Measurements from ENCODE around the gene KCNF1.
A peak's percentile ranks its signal among the peaks of the same experiment; 100 is the strongest.

The KCNF1 gene

GRCh38 chr2:10922307-10923007 is 10.7 kb downstream of the KCNF1 start:
- Histone ChIP-seq H3K36me3 (replicated peaks in 1 of 2; ENCODE audit: control insufficient read depth in 2 of 2, insufficient read depth in 2 of 2, low read length in 2 of 2) (no peaks in the 10 kb centered on the region), H3K79me1 (ENCODE audit: low read depth, low read length) (no peaks in the 10 kb centered on the region), H4K91ac (ENCODE audit: low read depth, low read length, poor library complexity) (no peak overlapping the region), H2BK15ac (ENCODE audit: low read length) (peak overlapping the region; percentile 22), H2AFZ (ENCODE audit: low read length) (no peak overlapping the region), H3K23ac (ENCODE audit: low read depth, low read length, poor library complexity) (peak overlapping the region; percentile 25), H3K4me3 (ENCODE audit: low read length in 2 of 2) (no peak overlapping the region), H3K18ac (ENCODE audit: low read length) (peak overlapping the region; percentile 74), H3K27me3 (ENCODE audit: control insufficient read depth in 3 of 3, insufficient read depth in 3 of 3, low read depth in 1 of 3, low read length in 3 of 3) (peaks cover 0 to 9% (median 2%) of the 10 kb centered on the region in 3 experiments), H3K9me3 (replicated peaks in 1 of 2; ENCODE audit: control insufficient read depth in 2 of 2, insufficient read depth in 1 of 2, low read depth in 1 of 2, low read length in 2 of 2) (no peaks in the 10 kb centered on the region), H3K14ac (ENCODE audit: low read length) (peak overlapping the region; percentile 65), H4K8ac (ENCODE audit: low read depth, low read length) (no peak overlapping the region), H3K4me1 (ENCODE audit: control insufficient read depth in 2 of 2, insufficient read depth in 1 of 2, low read depth in 1 of 2, low read length in 2 of 2) (peaks cover 3 to 4% of the 10 kb centered on the region in 2 donors), H3K4me2 (ENCODE audit: insufficient read depth, low read length, poor library complexity, severe bottlenecking) (no peak overlapping the region), H2BK5ac (ENCODE audit: low read length) (no peak overlapping the region), H2BK120ac (ENCODE audit: low read depth, low read length) (no peak overlapping the region), H2AK5ac (ENCODE audit: low read depth, low read length) (peak overlapping the region; percentile 51), H3K27ac (replicated peaks; ENCODE audit: low read length) (no peak overlapping the region), H2BK12ac (ENCODE audit: low read length) (no peak overlapping the region), H3K4ac (ENCODE audit: low read length) (no peak overlapping the region), H3K9ac (ENCODE audit: low read depth, low read length, poor library complexity) (peak overlapping the region; percentile 26)
- WGBS, 2 donors (ENCODE audit: extremely low coverage in 2 of 2, insufficient read length in 2 of 2, insufficient replicate concordance in 1 of 2), result no CpG with 5 or more reads among the region's 20 CpGs
- DNase-seq (ENCODE audit: low spot score), result no peak

DNA sequence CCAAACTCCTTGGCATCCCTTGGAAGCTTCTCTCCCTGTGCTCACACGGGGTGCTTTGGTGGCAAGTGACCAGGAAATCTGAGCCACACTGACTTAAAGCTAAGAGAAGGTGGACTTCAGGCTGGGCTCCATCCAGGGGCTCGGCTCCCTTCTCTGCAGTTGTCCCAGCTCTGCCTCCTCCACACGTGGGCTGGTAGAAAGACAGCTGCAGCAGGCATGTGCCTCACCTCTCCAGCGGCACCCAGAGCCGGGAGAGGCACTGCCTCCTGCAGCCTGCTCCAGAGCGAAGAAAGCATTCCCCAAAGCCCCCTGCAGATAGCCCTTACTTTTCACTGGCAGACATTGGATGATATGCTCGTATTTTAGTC is 11.3 kb downstream of the KCNF1 start:
- H3K14ac ChIP-seq (ENCODE audit: low read length), result no peak overlapping the region
- no peak overlapping the region for H3K18ac ChIP-seq (ENCODE audit: low read length)
- no peak overlapping the region for H3K4ac ChIP-seq (ENCODE audit: low read length)
- H3K27ac ChIP-seq (replicated peaks; ENCODE audit: low read length), result no peak overlapping the region
- WGBS, 2 donors (ENCODE audit: extremely low coverage in 2 of 2, insufficient read length in 2 of 2, insufficient replicate concordance in 1 of 2), result no CpG with 5 or more reads among the region's 7 CpGs
- H2AFZ ChIP-seq (ENCODE audit: low read length), result no peak overlapping the region
- no peak overlapping the region for H2BK120ac ChIP-seq (ENCODE audit: low read depth, low read length)
- no peak overlapping the region for H3K9ac ChIP-seq (ENCODE audit: low read depth, low read length, poor library complexity)
- H2BK15ac ChIP-seq (ENCODE audit: low read length), result no peak overlapping the region
- H3K4me3 ChIP-seq (ENCODE audit: low read length in 2 of 2), result no peak overlapping the region
- H3K4me2 ChIP-seq (ENCODE audit: insufficient read depth, low read length, poor library complexity, severe bottlenecking), result no peak overlapping the region
- H3K79me1 ChIP-seq (ENCODE audit: low read depth, low read length), result no peaks in the 10 kb centered on the region
- H2BK12ac ChIP-seq (ENCODE audit: low read length), result no peak overlapping the region
- peak overlapping the region; percentile 17 for H3K23ac ChIP-seq (ENCODE audit: low read depth, low read length, poor library complexity)
- no peaks in the 10 kb centered on the region for H3K9me3 ChIP-seq (replicated peaks in 1 of 2; ENCODE audit: control insufficient read depth in 2 of 2, insufficient read depth in 1 of 2, low read depth in 1 of 2, low read length in 2 of 2)
- no peak for DNase-seq (ENCODE audit: low spot score)
- no peak overlapping the region for H2BK5ac ChIP-seq (ENCODE audit: low read length)
- H3K4me1 ChIP-seq (ENCODE audit: control insufficient read depth in 2 of 2, insufficient read depth in 1 of 2, low read depth in 1 of 2, low read length in 2 of 2), result peaks cover 3 to 4% of the 10 kb centered on the region in 2 donors
- H2AK5ac ChIP-seq (ENCODE audit: low read depth, low read length), result peak overlapping the region; percentile 49
- H4K8ac ChIP-seq (ENCODE audit: low read depth, low read length), result no peak overlapping the region
- peaks cover 0 to 9% (median 2%) of the 10 kb centered on the region in 3 experiments for H3K27me3 ChIP-seq (ENCODE audit: control insufficient read depth in 3 of 3, insufficient read depth in 3 of 3, low read depth in 1 of 3, low read length in 3 of 3)
- H4K91ac ChIP-seq (ENCODE audit: low read depth, low read length, poor library complexity), result no peak overlapping the region
- H3K36me3 ChIP-seq (replicated peaks in 1 of 2; ENCODE audit: control insufficient read depth in 2 of 2, insufficient read depth in 2 of 2, low read length in 2 of 2), result no peaks in the 10 kb centered on the region

- Histone ChIP-seq H3K9me3 (replicated peaks in 1 of 2; ENCODE audit: control insufficient read depth in 2 of 2, insufficient read depth in 1 of 2, low read depth in 1 of 2, low read length in 2 of 2) (no peaks in the 10 kb centered on the region), H3K4ac (ENCODE audit: low read length) (no peak overlapping the region), H3K79me1 (ENCODE audit: low read depth, low read length) (no peaks in the 10 kb centered on the region), H3K4me3 (ENCODE audit: low read length in 2 of 2) (no peak overlapping the region), H2AK5ac (ENCODE audit: low read depth, low read length) (peak overlapping the region; percentile 17), H3K27me3 (ENCODE audit: control insufficient read depth in 3 of 3, insufficient read depth in 3 of 3, low read depth in 1 of 3, low read length in 3 of 3) (peaks cover 0 to 9% (median 2%) of the 10 kb centered on the region in 3 experiments), H3K9ac (ENCODE audit: low read depth, low read length, poor library complexity) (no peak overlapping the region), H2BK120ac (ENCODE audit: low read depth, low read length) (no peak overlapping the region), H3K18ac (ENCODE audit: low read length) (no peak overlapping the region), H2BK5ac (ENCODE audit: low read length) (no peak overlapping the region), H3K4me2 (ENCODE audit: insufficient read depth, low read length, poor library complexity, severe bottlenecking) (no peak overlapping the region), H4K91ac (ENCODE audit: low read depth, low read length, poor library complexity) (no peak overlapping the region), H3K4me1 (ENCODE audit: control insufficient read depth in 2 of 2, insufficient read depth in 1 of 2, low read depth in 1 of 2, low read length in 2 of 2) (peaks cover 3 to 4% of the 10 kb centered on the region in 2 donors), H2AFZ (ENCODE audit: low read length) (no peak overlapping the region), H3K14ac (ENCODE audit: low read length) (no peak overlapping the region), H4K8ac (ENCODE audit: low read depth, low read length) (no peak overlapping the region), H2BK12ac (ENCODE audit: low read length) (no peak overlapping the region), H2BK15ac (ENCODE audit: low read length) (no peak overlapping the region), H3K36me3 (replicated peaks in 1 of 2; ENCODE audit: control insufficient read depth in 2 of 2, insufficient read depth in 2 of 2, low read length in 2 of 2) (no peaks in the 10 kb centered on the region), H3K27ac (replicated peaks; ENCODE audit: low read length) (no peak overlapping the region), H3K23ac (ENCODE audit: low read depth, low read length, poor library complexity) (no peak overlapping the region)
- DNase-seq (ENCODE audit: low spot score), result no peak
- WGBS, 2 donors (ENCODE audit: extremely low coverage in 2 of 2, insufficient read length in 2 of 2, insufficient replicate concordance in 1 of 2), result no CpG with 5 or more reads among the region's 6 CpGs
Observed at GRCh38 chr2:10923965-10924364, 12.2 kb downstream of the KCNF1 start.

GRCh38 chr2:10924441-10924840 is 12.7 kb downstream of the KCNF1 start:
- Histone ChIP-seq H2BK120ac (ENCODE audit: low read depth, low read length) (no peak overlapping the region), H3K23ac (ENCODE audit: low read depth, low read length, poor library complexity) (no peak overlapping the region), H3K4me3 (ENCODE audit: low read length in 2 of 2) (no peak overlapping the region), H3K4me1 (ENCODE audit: control insufficient read depth in 2 of 2, insufficient read depth in 1 of 2, low read depth in 1 of 2, low read length in 2 of 2) (peaks cover 3 to 4% of the 10 kb centered on the region in 2 donors), H4K8ac (ENCODE audit: low read depth, low read length) (no peak overlapping the region), H4K91ac (ENCODE audit: low read depth, low read length, poor library complexity) (peak overlapping the region; percentile 90), H2BK5ac (ENCODE audit: low read length) (no peak overlapping the region), H2AK5ac (ENCODE audit: low read depth, low read length) (peak overlapping the region; percentile 73), H3K9ac (ENCODE audit: low read depth, low read length, poor library complexity) (peak overlapping the region; percentile 68), H3K4ac (ENCODE audit: low read length) (no peak overlapping the region), H3K14ac (ENCODE audit: low read length) (peak overlapping the region; percentile 9), H3K27me3 (ENCODE audit: control insufficient read depth in 3 of 3, insufficient read depth in 3 of 3, low read depth in 1 of 3, low read length in 3 of 3) (peaks cover 0 to 9% (median 2%) of the 10 kb centered on the region in 3 experiments), H3K27ac (replicated peaks; ENCODE audit: low read length) (no peak overlapping the region), H3K4me2 (ENCODE audit: insufficient read depth, low read length, poor library complexity, severe bottlenecking) (no peak overlapping the region), H3K36me3 (replicated peaks in 1 of 2; ENCODE audit: control insufficient read depth in 2 of 2, insufficient read depth in 2 of 2, low read length in 2 of 2) (no peaks in the 10 kb centered on the region), H2BK12ac (ENCODE audit: low read length) (no peak overlapping the region), H3K79me1 (ENCODE audit: low read depth, low read length) (no peaks in the 10 kb centered on the region), H2BK15ac (ENCODE audit: low read length) (peak overlapping the region; percentile 72), H3K9me3 (replicated peaks in 1 of 2; ENCODE audit: control insufficient read depth in 2 of 2, insufficient read depth in 1 of 2, low read depth in 1 of 2, low read length in 2 of 2) (no peaks in the 10 kb centered on the region), H3K18ac (ENCODE audit: low read length) (peak overlapping the region; percentile 11), H2AFZ (ENCODE audit: low read length) (no peak overlapping the region)
- WGBS, 2 donors (ENCODE audit: extremely low coverage in 2 of 2, insufficient read length in 2 of 2, insufficient replicate concordance in 1 of 2), result no CpG with 5 or more reads among the region's 5 CpGs
- no peak for DNase-seq (ENCODE audit: low spot score)
